HepG2 (cell line): ENCODE data around the gene FAF1. TPM values are rescaled to one million over a fixed set of nuclear protein-coding genes. Genes with fewer than 3 reads are reported as not detected.

ENCODE experiments used
- ATAC-seq: fragments of 200-7000 bp; cut with Tn5 transposase; 3 replicates; pipeline ENCODE4 v1.9.1; 2020; ENCODE audit warnings: mild to moderate bottlenecking, moderate library complexity
- BruUV-seq: library from RNA; stranded (reverse); fragments of 400-500 nt; replicated peaks from 2 replicates; lab custom pipeline; 2021; lab: Mats Ljungman, UMichigan
- CTCF ChIA-PET: fragments of 300-600 bp; formaldehyde crosslinking; extraction: SDS; loops from one replicate; lab custom pipeline; 2021; ENCODE audit warnings: low total read pairs, inconsistent platforms, low intra/inter-chr PET ratio; lab: Yijun Ruan, JAX
- POLR2A ChIA-PET: fragments of 350-600 bp; sonication (Branson Sonifier 250); formaldehyde crosslinking; loops from one replicate; lab custom pipeline; 2020; ENCODE audit warnings: antibody characterized with exemption, inconsistent platforms; lab: Yijun Ruan, JAX
- DNase-seq: peaks from one replicate; pipeline ENCODE4 v3.0.0-alpha.2; 2015; ENCODE audit warnings: low spot score
- FAIRE-seq: peaks from 3 replicates; lab custom pipeline; 2011; peaks lifted over from hg19 to GRCh38; lab: Jason Lieb, UNC
- H2AFZ ChIP-seq: one replicate; pipeline ENCODE4 v1.6.1; 2011; ENCODE audit warnings: low read length, inconsistent platforms
- H3K27ac ChIP-seq: fragments of 300-600 bp; 3 replicates; pipeline ENCODE4 v1.8.0; 2011; ENCODE audit warnings: mixed run types, mild to moderate bottlenecking, mixed read lengths, low read length, inconsistent platforms; ENCODE audit not compliant: insufficient read depth; ENCODE audit errors: extremely low read length
- H3K27me3 ChIP-seq, 2 experiments: fragments of 200-600 bp in 1 of 2; 2 replicates in 1 of 2; 3 replicates in 1 of 2; pipeline versions ENCODE4 v1.6.0 to v1.8.0; 2011; ENCODE audit warnings: low read length in 2 of 2, mild to moderate bottlenecking in 2 of 2, moderate library complexity in 2 of 2, inconsistent platforms in 1 of 2; ENCODE audit not compliant: insufficient read depth in 2 of 2, control insufficient read depth in 1 of 2
- H3K36me3 ChIP-seq, 2 experiments: fragments of 200-600 bp in 1 of 2; replicated peaks in 1 of 2; 2 replicates in 1 of 2; 3 replicates in 1 of 2; pipeline versions ENCODE4 v1.5.1 to v1.8.0; 2011; ENCODE audit warnings: low read length in 2 of 2, inconsistent platforms in 1 of 2; ENCODE audit not compliant: insufficient read depth in 2 of 2, control insufficient read depth in 1 of 2
- H3K4me1 ChIP-seq: 2 replicates; pipeline ENCODE4 v1.5.1; 2012; ENCODE audit warnings: low read length, inconsistent platforms; ENCODE audit not compliant: insufficient read depth
- H3K4me2 ChIP-seq: 2 replicates; pipeline ENCODE4 v1.6.0; 2011; ENCODE audit warnings: low read depth, low read length, inconsistent platforms
- H3K4me3 ChIP-seq, 3 experiments: fragments of 200-600 bp in 1 of 3; sonication (generic), shearing (Covaris generic) in 1 of 3; replicated peaks in 1 of 3; 2 replicates each; pipeline ENCODE4 v1.5.1; 2011 to 2016; ENCODE audit warnings: low read length in 3 of 3, inconsistent platforms in 2 of 3, low read depth in 2 of 3, mild to moderate bottlenecking in 2 of 3, control low read depth in 1 of 3, mixed read lengths in 1 of 3; ENCODE audit not compliant: insufficient read depth in 1 of 3
- H3K79me2 ChIP-seq: one replicate; pipeline ENCODE4 v1.6.1; 2011; ENCODE audit warnings: low read length, inconsistent platforms; ENCODE audit not compliant: insufficient read depth
- H3K9ac ChIP-seq: 2 replicates; pipeline ENCODE4 v1.6.0; 2011; ENCODE audit warnings: mild to moderate bottlenecking, low read depth, low read length, inconsistent platforms; ENCODE audit not compliant: insufficient read depth
- H3K9me3 ChIP-seq: 2 replicates; pipeline ENCODE4 v1.5.1; 2012; ENCODE audit warnings: mild to moderate bottlenecking, low read length
- H4K20me1 ChIP-seq: 2 replicates; pipeline ENCODE4 v1.6.0; 2011; ENCODE audit warnings: inconsistent platforms, mild to moderate bottlenecking, low read length, moderate library complexity; ENCODE audit not compliant: insufficient read depth
- CBX1 ChIP-seq: IDR thresholded peaks from one replicate; pipeline ENCODE4 v1.6.1; 2016; ENCODE audit warnings: antibody characterized with exemption, low read depth
- CREB1 ChIP-seq, 2 experiments: fragments of 450-650 bp in 1 of 2; IDR thresholded peaks; 2 replicates each; pipeline ENCODE4 v1.6.1; 2016 to 2017; ENCODE audit warnings: control low read depth in 1 of 2, mild to moderate bottlenecking in 1 of 2, missing compliant biosample characterization in 1 of 2, missing genetic modification characterization in 1 of 2
- HMGXB4 ChIP-seq, 2 experiments: sonication (generic) in 1 of 2; formaldehyde crosslinking in 1 of 2; IDR thresholded peaks; 2 replicates each; pipeline versions ENCODE4 v1.4.0 to v1.6.1; 2018 to 2020; ENCODE audit warnings: missing genetic modification reagents in 2 of 2, borderline replicate concordance in 1 of 2, low read depth in 1 of 2, mild to moderate bottlenecking in 1 of 2, missing biosample characterization in 1 of 2
- PAWR ChIP-seq: sonication (generic); formaldehyde crosslinking; IDR thresholded peaks from 2 replicates; pipeline ENCODE4 v1.4.0; 2020; ENCODE audit warnings: missing genetic modification reagents, mild to moderate bottlenecking, borderline replicate concordance
- ZBTB25 ChIP-seq: IDR thresholded peaks from 2 replicates; pipeline ENCODE4 v1.6.1; 2018; ENCODE audit warnings: missing genetic modification reagents
- ZNF10 ChIP-seq: sonication (generic); formaldehyde crosslinking; IDR thresholded peaks from 2 replicates; pipeline ENCODE4 v1.4.0; 2020; ENCODE audit warnings: mild to moderate bottlenecking, low read depth, missing genetic modification reagents, borderline replicate concordance
- ZNF20 ChIP-seq: sonication (generic); formaldehyde crosslinking; IDR thresholded peaks from 2 replicates; pipeline ENCODE4 v1.4.0; 2020; ENCODE audit warnings: mild to moderate bottlenecking, moderate library complexity, missing genetic modification reagents
- ZNF253 ChIP-seq: sonication (generic); formaldehyde crosslinking; IDR thresholded peaks from 2 replicates; pipeline ENCODE4 v1.8.0; 2022; ENCODE audit warnings: mild to moderate bottlenecking, missing genetic modification reagents, borderline replicate concordance
- ZSCAN22 ChIP-seq: sonication (generic); formaldehyde crosslinking; IDR thresholded peaks from 2 replicates; pipeline ENCODE4 v1.4.0; 2020; ENCODE audit warnings: mild to moderate bottlenecking, missing genetic modification reagents
- ZXDC ChIP-seq: sonication (generic); formaldehyde crosslinking; IDR thresholded peaks from 2 replicates; pipeline ENCODE4 v1.5.0; 2020; ENCODE audit warnings: mild to moderate bottlenecking, missing genetic modification reagents
- in situ Hi-C: cut with HindIII; loops from 2 replicates; pipeline ENCODE4 v1.10.0; 2017; ENCODE audit warnings: low pct_unique_long_range_greater_than_20kb; ENCODE audit not compliant: extremely low pct_ligation_motif_present
- intact Hi-C: fragments of 100-400 bp; cut with micrococcal nuclease; formaldehyde crosslinking; loops from one replicate; pipeline ENCODE4 v1.10.0; 2022; ENCODE audit not compliant: unreplicated experiment
- polyA plus RNA-seq, 8 experiments: library from polyadenylated mRNA; depleted of rRNA in 3 of 8; stranded (reverse) in 7 of 8; unstranded in 1 of 8; fragments of >200 nt; fragmentation: Illumina TruSeq in 4 of 8; extraction: Trizol in 4 of 8; gene quantifications; 2 replicates each; pipeline versions ENCODE4 v1.2.1 to v1.2.3, GENCODE V29; 2011 to 2016; ENCODE audit warnings: low read depth in 4 of 8, missing spikeins in 1 of 8, mixed read lengths in 1 of 8; ENCODE audit not compliant: insufficient read depth in 1 of 8
- total RNA-seq, 5 experiments: library from RNA; depleted of rRNA; stranded (reverse); fragments of >200 nt; fragmentation: Illumina TruSeq; extraction: Trizol; gene quantifications; 2 replicates each; pipeline ENCODE4 v1.2.3, GENCODE V29; 2016; ENCODE audit warnings: low read depth in 1 of 5
- TF ChIP-seq, protein P1 (sequence below): sonication (generic); formaldehyde crosslinking; IDR thresholded peaks from 2 replicates; pipeline ENCODE4 v1.8.0; 2022; ENCODE audit warnings: missing genetic modification reagents, low read depth, mild to moderate bottlenecking, borderline replicate concordance
- TF ChIP-seq, protein P2 (sequence below): sonication (generic); formaldehyde crosslinking; IDR thresholded peaks from 2 replicates; pipeline ENCODE4 v1.9.0; 2021; ENCODE audit warnings: missing genetic modification reagents, borderline replicate concordance

Gene FAF1
- total and polyA plus RNA-seq, 2 of the 13 experiments (the other 11 are each of a cell fraction or from before 2014, with no cell fraction given), result 19.4 to 63.3 TPM

- TF ChIP-seq HMGXB4 (CRISPR knock-in tag; IDR thresholded peaks at IDR 0.05; ENCODE audit: borderline replicate concordance in 1 of 2, low read depth in 1 of 2) (no peak), ZXDC (CRISPR knock-in tag) (no peak), ZSCAN22 (CRISPR knock-in tag) (no peak), CBX1 (no peak), CREB1 (IDR thresholded peaks at IDR 0.05) (no peak), CREB1 (CRISPR knock-in tag; IDR thresholded peaks at IDR 0.05) (no peak), ZNF20 (no peak)
Observed at GRCh38 chr1:50441183-50441582, 518.9 kb downstream of the FAF1 start (continued).

DNA sequence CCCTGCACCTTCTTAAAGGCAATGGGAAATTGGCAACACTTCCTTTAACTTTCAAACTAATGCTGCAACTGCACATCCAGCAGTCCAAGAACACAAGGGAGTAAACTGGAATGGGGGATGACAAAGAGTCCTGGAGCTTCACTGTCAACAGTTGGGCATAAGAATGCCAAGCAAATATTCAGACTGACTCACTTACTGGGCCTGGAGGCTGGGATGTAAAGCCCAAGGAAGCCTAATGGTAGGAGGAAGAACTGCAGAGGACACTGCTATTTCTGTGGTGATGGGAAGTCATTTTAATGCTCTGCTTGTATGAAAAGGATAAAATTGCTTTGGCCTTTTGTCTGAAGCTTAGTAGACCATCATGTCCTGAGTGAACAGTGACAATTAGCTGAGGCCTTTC lies 521.1 kb downstream of the FAF1 start:
- no TSS peak for BruUV-seq
- intact Hi-C loops, result no loop called here
- TF ChIP-seq ZNF10 (CRISPR knock-in tag) (no peak), CREB1 (IDR thresholded peaks at IDR 0.05) (no peak), CREB1 (CRISPR knock-in tag; IDR thresholded peaks at IDR 0.05) (no peak), ZNF253 (no peak), PAWR (no peak), ZBTB25 (CRISPR knock-in tag) (no peak)
- TF ChIP-seq, protein P1, sequence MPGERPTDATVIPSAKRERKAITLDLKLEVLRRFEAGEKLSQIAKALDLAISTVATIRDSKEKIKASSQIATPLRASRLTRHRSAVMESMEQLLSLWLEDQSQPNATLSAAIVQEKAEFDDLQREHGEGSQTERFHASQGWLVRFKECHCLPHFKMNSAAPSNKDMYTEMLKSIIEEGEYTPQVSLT (CRISPR knock-in tag), result no peak
- TF ChIP-seq, protein P2, sequence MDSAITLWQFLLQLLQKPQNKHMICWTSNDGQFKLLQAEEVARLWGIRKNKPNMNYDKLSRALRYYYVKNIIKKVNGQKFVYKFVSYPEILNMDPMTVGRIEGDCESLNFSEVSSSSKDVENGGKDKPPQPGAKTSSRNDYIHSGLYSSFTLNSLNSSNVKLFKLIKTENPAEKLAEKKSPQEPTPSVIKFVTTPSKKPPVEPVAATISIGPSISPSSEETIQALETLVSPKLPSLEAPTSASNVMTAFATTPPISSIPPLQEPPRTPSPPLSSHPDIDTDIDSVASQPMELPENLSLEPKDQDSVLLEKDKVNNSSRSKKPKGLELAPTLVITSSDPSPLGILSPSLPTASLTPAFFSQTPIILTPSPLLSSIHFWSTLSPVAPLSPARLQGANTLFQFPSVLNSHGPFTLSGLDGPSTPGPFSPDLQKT (CRISPR knock-in tag), result no peak

More for the DNA sequence above, 521.1 kb downstream of the FAF1 start:
- Histone ChIP-seq H3K9ac (no peak overlapping the region), H3K27ac (no peak overlapping the region), H3K36me3 (peaks cover 6 to 19% of the 10 kb centered on the region in 2 experiments; a peak in 3 of 5 replicates), H3K27me3 (no peaks in the 10 kb centered on the region), H3K79me2 (no peaks in the 10 kb centered on the region), H4K20me1 (no peaks in the 10 kb centered on the region), H3K4me1 (no peaks in the 10 kb centered on the region), H2AFZ (no peak overlapping the region), H3K4me2 (no peak overlapping the region), H3K9me3 (no peaks in the 10 kb centered on the region), H3K4me3 (no peak overlapping the region)
- DNase-seq (no peak), ATAC-seq (no peak), FAIRE-seq (no peak)
- ChIA-PET POLR2A (no interaction called here), CTCF (no interaction called here)
- in situ Hi-C loops, result no loop called here
